ENCODE data around the gene ZNRF1. TPM values are rescaled to one million over a fixed set of nuclear protein-coding genes. Genes with fewer than 3 reads are reported as not detected.

The ZNRF1 gene
- total and polyA plus RNA-seq, 2 of the 13 experiments (the other 11 are each of a cell fraction or from before 2014, with no cell fraction given) = 43.9 to 58.7 TPM

GRCh38 chr16:74984529-74985296 lies 14.1 kb upstream of the ZNRF1 start, which contains the start of gene WDR59 (continued):
- TF ChIP-seq POGK (CRISPR knock-in tag; conservative IDR thresholded peaks at IDR 0.05) (peak; percentile 34; the same call in 1 of the 2 replicates), ZNF614 (CRISPR knock-in tag; IDR thresholded peaks at IDR 0.05; ENCODE audit: borderline replicate concordance) (peak; percentile 10; the same call in 1 of the 2 replicates), SCMH1 (CRISPR knock-in tag; IDR thresholded peaks at IDR 0.05; ENCODE audit: borderline replicate concordance) (no peak), ATRX (CRISPR knock-in tag; IDR thresholded peaks at IDR 0.05; ENCODE audit: borderline replicate concordance) (no peak), AHR (CRISPR knock-in tag; IDR thresholded peaks at IDR 0.05) (peak; percentile 88), ZNF432 (CRISPR knock-in tag; IDR thresholded peaks at IDR 0.05; ENCODE audit: borderline replicate concordance) (no peak), ATF1 (CRISPR knock-in tag; IDR thresholded peaks at IDR 0.05) (peak; percentile 57; the same call in 1 of the 2 replicates), ZNF333 (CRISPR knock-in tag; IDR thresholded peaks at IDR 0.05; ENCODE audit: borderline replicate concordance) (no peak), ZBTB46 (CRISPR knock-in tag; IDR thresholded peaks at IDR 0.05; ENCODE audit: borderline replicate concordance) (peak; percentile 89), ZNF878 (CRISPR knock-in tag; IDR thresholded peaks at IDR 0.05) (no peak), ELF3 (CRISPR knock-in tag; IDR thresholded peaks at IDR 0.05) (peak; percentile 83), RXRA (CRISPR knock-in tag; IDR thresholded peaks at IDR 0.05) (peak; percentile 41), ZMAT5 (CRISPR knock-in tag; IDR thresholded peaks at IDR 0.05; ENCODE audit: borderline replicate concordance, low read depth) (no peak), ETS1 (CRISPR knock-in tag; IDR thresholded peaks at IDR 0.05) (no peak), HOXA3 (CRISPR knock-in tag; IDR thresholded peaks at IDR 0.05) (peak; percentile 90), NR0B2 (CRISPR knock-in tag; IDR thresholded peaks at IDR 0.05) (0 out of 2 replicates have a peak, but pooled peaks have one; percentile 57), IRX3 (CRISPR knock-in tag; IDR thresholded peaks at IDR 0.05; ENCODE audit: borderline replicate concordance, low read depth) (no peak), BRD4 (CRISPR knock-in tag; IDR thresholded peaks at IDR 0.05) (peak; percentile 83; the same call in 1 of the 2 replicates), SP5 (CRISPR knock-in tag; IDR thresholded peaks at IDR 0.05; ENCODE audit: borderline replicate concordance, low read depth) (peak; percentile 74), SRSF1 (optimal IDR thresholded peaks at IDR 0.05; ENCODE audit: low read depth, low read length) (peak; percentile 56), ZBTB42 (CRISPR knock-in tag; IDR thresholded peaks at IDR 0.05) (no peak), ZNF652 (CRISPR knock-in tag; IDR thresholded peaks at IDR 0.05; ENCODE audit: borderline replicate concordance, low read depth) (0 out of 2 replicates have a peak, but pooled peaks have one; percentile 13), ZNF740 (CRISPR knock-in tag; IDR thresholded peaks at IDR 0.05) (peak; percentile 55; the same call in 1 of the 2 replicates), KDM5A (IDR thresholded peaks at IDR 0.05; ENCODE audit: borderline replicate concordance, low read length) (no peak; the same call in 1 of the 2 replicates)

Data from HepG2 (cell line).